ENCODE measurements around the gene NFASC.

GRCh38 chr1:204880906-204881305 is 10.2 kb downstream of the NFASC start:
- TF ChIP-seq, protein P1, sequence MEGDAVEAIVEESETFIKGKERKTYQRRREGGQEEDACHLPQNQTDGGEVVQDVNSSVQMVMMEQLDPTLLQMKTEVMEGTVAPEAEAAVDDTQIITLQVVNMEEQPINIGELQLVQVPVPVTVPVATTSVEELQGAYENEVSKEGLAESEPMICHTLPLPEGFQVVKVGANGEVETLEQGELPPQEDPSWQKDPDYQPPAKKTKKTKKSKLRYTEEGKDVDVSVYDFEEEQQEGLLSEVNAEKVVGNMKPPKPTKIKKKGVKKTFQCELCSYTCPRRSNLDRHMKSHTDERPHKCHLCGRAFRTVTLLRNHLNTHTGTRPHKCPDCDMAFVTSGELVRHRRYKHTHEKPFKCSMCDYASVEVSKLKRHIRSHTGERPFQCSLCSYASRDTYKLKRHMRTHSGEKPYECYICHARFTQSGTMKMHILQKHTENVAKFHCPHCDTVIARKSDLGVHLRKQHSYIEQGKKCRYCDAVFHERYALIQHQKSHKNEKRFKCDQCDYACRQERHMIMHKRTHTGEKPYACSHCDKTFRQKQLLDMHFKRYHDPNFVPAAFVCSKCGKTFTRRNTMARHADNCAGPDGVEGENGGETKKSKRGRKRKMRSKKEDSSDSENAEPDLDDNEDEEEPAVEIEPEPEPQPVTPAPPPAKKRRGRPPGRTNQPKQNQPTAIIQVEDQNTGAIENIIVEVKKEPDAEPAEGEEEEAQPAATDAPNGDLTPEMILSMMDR (IDR thresholded peaks at IDR 0.05; ENCODE audit: low read length), result no peak
- no peak for TF ChIP-seq EZH2 (optimal IDR thresholded peaks at IDR 0.05; ENCODE audit: low read depth, low read length)
- no peak for TF ChIP-seq EZH2phosphoT487 (IDR thresholded peaks at IDR 0.05; ENCODE audit: low read length)

All from MM.1S (cell line).